Astrocyte of the cerebellum (primary cell): ENCODE data around the gene CENPS.
"Not testable (repeated sequence)": the region's sequence is repeated elsewhere in the genome, so short reads cannot be mapped to it uniquely, and the experiment has no call there.

Experiments used
- DNase-seq: peaks from one replicate; pipeline ENCODE4 v3.0.0-alpha.2; 2011; ENCODE audit warnings: low read depth
- H3K4me3 ChIP-seq: 2 replicates; pipeline ENCODE4 v1.5.1; 2011; ENCODE audit warnings: mild to moderate bottlenecking, low read depth, low read length, moderate library complexity
- in situ Hi-C: cut with HindIII; loops from 2 replicates; pipeline ENCODE4 v1.10.0; 2017; ENCODE audit warnings: low sequenced_read_pairs
- TF ChIP-seq, protein P1 (sequence below): IDR thresholded peaks from 2 replicates; pipeline ENCODE4 v1.5.1; 2012; ENCODE audit warnings: low read length, low read depth, moderate library complexity, mild to moderate bottlenecking; ENCODE audit errors: missing control alignments

The CENPS gene

DNA sequence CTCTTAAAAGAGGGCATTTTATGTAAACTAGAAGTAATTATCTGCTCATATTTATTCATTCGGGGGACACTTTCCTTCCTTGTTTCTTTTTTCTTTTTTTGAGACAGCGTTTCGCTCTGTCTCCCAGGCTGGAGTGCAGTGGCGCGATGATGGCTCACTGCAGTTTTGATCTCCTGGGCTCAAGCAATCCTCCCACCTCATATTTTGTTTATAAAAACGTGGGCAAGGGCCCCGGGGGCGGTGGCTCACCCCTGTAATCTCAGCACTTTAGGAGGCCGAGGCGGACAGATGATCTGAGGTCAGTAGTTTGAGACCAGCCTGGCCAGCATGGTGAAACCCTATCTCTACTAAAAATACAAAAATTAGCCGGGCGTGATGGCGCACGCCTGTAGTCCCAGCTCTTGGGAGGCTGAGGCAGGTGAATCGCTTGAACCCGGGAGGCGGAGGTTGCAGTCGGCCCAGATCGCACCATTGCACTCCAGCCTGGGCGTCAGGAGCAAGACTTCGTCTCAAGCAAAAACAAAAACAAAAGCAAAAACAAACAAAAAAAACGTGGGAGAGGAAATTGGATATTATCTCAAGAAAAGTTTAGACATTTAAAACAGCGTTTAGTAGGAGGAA, 43.0 kb downstream of the CENPS start:
- no peak overlapping the region for H3K4me3 ChIP-seq
- TF ChIP-seq, protein P1, sequence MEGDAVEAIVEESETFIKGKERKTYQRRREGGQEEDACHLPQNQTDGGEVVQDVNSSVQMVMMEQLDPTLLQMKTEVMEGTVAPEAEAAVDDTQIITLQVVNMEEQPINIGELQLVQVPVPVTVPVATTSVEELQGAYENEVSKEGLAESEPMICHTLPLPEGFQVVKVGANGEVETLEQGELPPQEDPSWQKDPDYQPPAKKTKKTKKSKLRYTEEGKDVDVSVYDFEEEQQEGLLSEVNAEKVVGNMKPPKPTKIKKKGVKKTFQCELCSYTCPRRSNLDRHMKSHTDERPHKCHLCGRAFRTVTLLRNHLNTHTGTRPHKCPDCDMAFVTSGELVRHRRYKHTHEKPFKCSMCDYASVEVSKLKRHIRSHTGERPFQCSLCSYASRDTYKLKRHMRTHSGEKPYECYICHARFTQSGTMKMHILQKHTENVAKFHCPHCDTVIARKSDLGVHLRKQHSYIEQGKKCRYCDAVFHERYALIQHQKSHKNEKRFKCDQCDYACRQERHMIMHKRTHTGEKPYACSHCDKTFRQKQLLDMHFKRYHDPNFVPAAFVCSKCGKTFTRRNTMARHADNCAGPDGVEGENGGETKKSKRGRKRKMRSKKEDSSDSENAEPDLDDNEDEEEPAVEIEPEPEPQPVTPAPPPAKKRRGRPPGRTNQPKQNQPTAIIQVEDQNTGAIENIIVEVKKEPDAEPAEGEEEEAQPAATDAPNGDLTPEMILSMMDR, result no peak
- no peak for DNase-seq

DNA sequence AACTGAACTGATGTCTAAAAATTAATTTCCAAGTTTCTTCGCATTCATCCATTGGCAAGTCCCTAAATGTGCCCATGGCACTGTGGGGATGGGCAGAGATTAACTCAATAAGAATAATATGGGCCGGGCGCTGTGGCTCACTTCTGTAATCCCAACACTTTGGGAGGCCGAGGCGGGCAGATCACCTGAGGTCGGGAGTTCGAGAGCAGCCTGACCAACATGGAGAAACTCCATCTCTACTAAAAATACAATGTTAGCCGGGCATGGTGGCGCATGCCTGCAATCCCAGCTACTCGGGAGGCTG, 44.0 kb downstream of the CENPS start:
- peak overlapping the region; percentile 90 for H3K4me3 ChIP-seq
- DNase-seq, in situ Hi-C loops: not testable (repeated sequence)

More for the DNA sequence above, 43.0 kb downstream of the CENPS start:
- in situ Hi-C loops, result no loop called here

DNA sequence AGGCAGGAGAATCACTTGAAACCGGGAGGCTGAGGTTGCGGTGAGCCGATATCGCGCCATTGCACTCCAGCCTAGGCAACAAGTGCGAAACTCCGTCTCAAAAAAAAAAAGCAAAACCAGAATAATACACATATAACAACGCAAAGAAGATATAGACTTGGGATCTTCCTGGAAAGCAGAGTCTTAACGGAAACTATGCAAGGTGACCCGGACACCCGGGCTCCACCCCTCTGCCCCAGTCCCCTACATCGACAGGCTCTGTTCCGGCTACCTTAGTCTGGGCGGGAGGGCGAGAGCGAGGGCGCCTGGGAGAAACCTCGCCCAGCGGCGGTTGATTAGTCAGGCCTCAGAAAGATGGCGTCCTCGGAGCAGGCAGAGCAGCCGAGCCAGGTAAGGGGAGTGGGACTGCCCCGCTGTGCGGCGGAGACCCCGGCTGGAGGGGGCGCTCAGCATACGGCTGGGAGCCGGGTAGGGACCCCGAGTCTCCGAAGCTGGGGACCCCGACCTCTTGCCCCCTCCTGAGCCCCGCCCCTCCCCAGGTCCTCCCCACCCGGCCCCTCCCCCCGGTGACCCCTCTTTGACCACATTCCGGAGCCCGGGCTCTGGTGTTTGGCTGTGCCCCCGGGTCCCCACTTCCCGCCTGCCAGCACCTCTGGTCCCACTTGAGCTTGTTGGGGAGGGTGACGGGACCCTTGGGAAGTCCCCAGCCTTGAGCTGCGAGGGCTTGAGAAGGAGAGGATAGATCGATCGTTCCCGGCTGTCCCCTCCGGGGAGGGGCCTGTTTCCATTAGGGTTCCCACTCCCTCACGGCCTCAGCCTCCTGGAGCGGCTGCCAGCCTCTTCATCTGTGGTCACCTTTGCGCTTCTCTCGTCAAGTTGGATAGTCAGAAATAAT, 44.6 kb downstream of the CENPS start, which contains the start of gene PEX14:
TSS of gene PEX14 (plus strand) at position 338 of the 895 bp plus-strand sequence. CDS start at position 355, 17 bp downstream.
- in situ Hi-C loops, result no loop called here
- peak; percentile 49 for DNase-seq
- peak within 1 kb of the TSS; percentile 90 for H3K4me3 ChIP-seq
- TF ChIP-seq, protein P1, result no peak

DNA sequence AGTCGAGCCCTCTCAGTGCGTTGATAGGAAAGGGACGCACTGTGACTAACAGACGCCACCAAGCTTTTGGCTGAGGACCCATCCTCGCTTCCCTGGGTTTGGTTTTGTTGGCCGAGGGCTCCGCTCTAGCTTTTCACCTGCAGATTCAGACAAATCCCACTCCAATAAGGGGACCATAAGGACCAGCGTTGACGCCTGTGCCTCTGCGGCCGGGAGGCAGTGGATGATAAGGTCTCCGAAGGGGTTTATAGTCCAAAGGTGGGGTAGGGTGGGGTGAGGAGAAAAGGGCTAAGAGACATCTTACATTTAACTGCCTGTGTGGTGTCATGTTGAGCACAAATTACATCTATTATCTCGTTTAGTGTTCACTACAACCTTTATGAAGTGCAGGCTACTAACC, 45.3 kb downstream of the CENPS start:
- TF ChIP-seq, protein P1, result no peak
- DNase-seq, result no peak
- peak overlapping the region; percentile 90 for H3K4me3 ChIP-seq
- in situ Hi-C loops, result no loop called here

DNA sequence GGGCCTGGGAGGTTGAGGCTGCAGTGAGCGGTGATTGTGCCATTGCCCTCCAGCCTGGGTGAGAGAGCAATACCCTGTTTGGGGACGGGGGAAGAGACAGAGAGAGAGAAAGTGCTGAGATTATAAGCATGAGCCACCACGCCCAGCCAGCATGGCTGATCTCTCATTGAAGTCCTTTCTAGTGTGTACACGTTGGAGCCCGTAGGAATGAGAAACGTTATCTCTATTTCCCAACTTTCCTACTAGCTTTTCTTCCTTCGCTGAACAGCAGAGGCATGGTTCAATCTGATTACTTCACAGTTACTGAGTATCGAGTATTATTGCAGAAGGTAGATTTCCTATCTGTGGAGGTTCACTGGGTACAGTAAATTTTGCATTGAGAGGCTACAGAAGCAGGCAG, 49.1 kb downstream of the CENPS start:
- no peak overlapping the region for H3K4me3 ChIP-seq
- TF ChIP-seq, protein P1, result no peak
- in situ Hi-C loops, result no loop called here
- DNase-seq, result no peak

DNA sequence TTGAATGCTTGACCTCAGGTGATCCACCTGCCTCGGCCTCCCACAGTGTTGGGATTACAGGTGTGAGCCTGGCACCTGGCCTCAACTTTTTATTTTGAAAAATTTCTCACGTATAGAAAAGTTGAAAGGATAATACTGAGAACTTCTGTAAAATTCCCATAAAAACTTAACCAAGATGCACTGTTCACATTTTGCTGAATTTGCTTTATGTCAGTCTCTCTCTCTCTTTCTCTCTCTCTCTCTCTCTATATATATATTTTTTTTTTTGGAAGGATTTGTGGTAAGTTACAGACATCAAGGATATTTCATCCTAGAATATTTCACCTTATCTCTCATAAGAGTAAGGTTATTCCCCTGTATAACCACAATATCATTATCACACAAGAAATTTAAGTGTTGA, 50.4 kb downstream of the CENPS start:
- TF ChIP-seq, protein P1, result no peak
- no peak overlapping the region for H3K4me3 ChIP-seq
- DNase-seq, result no peak
- in situ Hi-C loops, result no loop called here

DNA sequence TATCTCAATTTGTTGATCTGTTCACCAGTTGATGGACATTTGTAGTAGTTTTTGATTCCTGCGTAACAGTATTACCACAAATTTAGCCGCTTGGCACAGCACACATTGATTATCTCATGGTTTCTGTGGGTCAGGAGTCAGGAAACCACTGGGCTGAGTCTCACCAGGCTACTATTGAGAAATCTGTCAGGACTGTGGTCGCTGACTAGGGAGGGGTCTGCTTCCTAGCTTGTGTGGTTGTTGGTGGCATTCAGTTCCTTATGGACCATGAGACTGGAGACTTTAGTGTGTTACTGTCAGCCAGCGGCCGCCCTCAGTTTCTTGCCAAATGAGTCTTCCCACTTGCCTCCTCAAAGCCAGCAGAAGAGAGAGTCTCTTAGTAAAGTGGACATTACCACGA, 54.3 kb downstream of the CENPS start:
- in situ Hi-C loops, result no loop called here
- no peak for DNase-seq
- no peak overlapping the region for H3K4me3 ChIP-seq
- TF ChIP-seq, protein P1, result no peak
